Smooth muscle cell (in vitro differentiated cells): Measurements from ENCODE around the gene THSD4. TPM values are rescaled to one million over a fixed set of nuclear protein-coding genes. Genes with fewer than 3 reads are reported as not detected.

ENCODE experiments used
- DNase-seq: peaks from one replicate; lab custom pipeline; 2025; ENCODE audit not compliant: unreplicated experiment; lab: John Stamatoyannopoulos, UW
- H2AFZ ChIP-seq: fragments of 200-600 bp; sonication (generic); 2 replicates; pipeline ENCODE4 v1.6.0; 2016; ENCODE audit warnings: antibody characterized with exemption, low read depth, mild to moderate bottlenecking
- H3F3A ChIP-seq: fragments of 200-600 bp; sonication (generic); 2 replicates; pipeline ENCODE4 v1.6.0; 2017; ENCODE audit warnings: antibody characterized with exemption, low read depth
- H3K27ac ChIP-seq: fragments of 200-600 bp; sonication (generic); 2 replicates; pipeline ENCODE4 v1.5.1; 2016; ENCODE audit warnings: low read depth, mild to moderate bottlenecking
- H3K27me3 ChIP-seq: fragments of 200-600 bp; sonication (generic); 2 replicates; pipeline ENCODE4 v1.6.1; 2016; ENCODE audit warnings: low read depth, mild to moderate bottlenecking
- H3K36me3 ChIP-seq: fragments of 200-600 bp; sonication (generic); 2 replicates; pipeline ENCODE4 v1.5.1; 2016; ENCODE audit warnings: low read depth
- H3K4me1 ChIP-seq: fragments of 200-600 bp; sonication (generic); 2 replicates; pipeline ENCODE4 v1.5.1; 2016; ENCODE audit warnings: low read depth
- H3K4me2 ChIP-seq: fragments of 200-600 bp; sonication (generic); 2 replicates; pipeline ENCODE4 v1.6.0; 2016; ENCODE audit warnings: mild to moderate bottlenecking
- H3K4me3 ChIP-seq: fragments of 200-600 bp; sonication (generic); 2 replicates; pipeline ENCODE4 v1.5.1; 2016; ENCODE audit warnings: mild to moderate bottlenecking
- H3K79me2 ChIP-seq: fragments of 200-600 bp; sonication (generic); 2 replicates; pipeline ENCODE4 v1.6.0; 2016; ENCODE audit warnings: low read depth, mild to moderate bottlenecking
- H3K9ac ChIP-seq: fragments of 200-600 bp; sonication (generic); 2 replicates; pipeline ENCODE4 v1.6.0; 2016; ENCODE audit warnings: low read depth
- H3K9me3 ChIP-seq: fragments of 200-600 bp; sonication (generic); replicated peaks from 2 replicates; pipeline ENCODE4 v1.5.1; 2016; ENCODE audit warnings: low read depth
- H4K20me1 ChIP-seq: fragments of 200-600 bp; sonication (generic); 2 replicates; pipeline ENCODE4 v1.6.0; 2016; ENCODE audit warnings: low read depth
- CTCF ChIP-seq: fragments of 200-600 bp; sonication (generic); IDR thresholded peaks from 2 replicates; pipeline ENCODE4 v1.5.1; 2017; ENCODE audit warnings: borderline replicate concordance, mild to moderate bottlenecking, antibody characterized with exemption; ENCODE audit not compliant: insufficient read depth, poor library complexity, severe bottlenecking
- WGBS: methylation state at CpG from one replicate; pipeline ENCODE4 v1.1.7; 2016; ENCODE audit warnings: low lambda C conversion rate; 5-methylcytosine and 5-hydroxymethylcytosine counted together
- polyA plus RNA-seq: library from polyadenylated mRNA; unstranded; fragments of >200 nt; fragmentation: Nextera tagmentation; extraction: Ambion mirVana; gene quantifications from 2 replicates; pipeline ENCODE4 v1.2.1, GENCODE V29; 2016
- total RNA-seq: library from RNA; depleted of rRNA; stranded (reverse); fragments of >200 nt; gene quantifications from 2 replicates; pipeline ENCODE4 v1.2.3, GENCODE V29; 2014

The THSD4 gene
- total and polyA plus RNA-seq, 2 experiments from 2014 or later: 2.5 to 4.1 TPM

GRCh38 chr15:71510763-71511162 is 395.5 kb downstream of the THSD4 start:
- TF ChIP-seq CTCF: no peak
- WGBS: 90% methylated on average over 6 of the region's 6 CpGs
- no peak for DNase-seq

GRCh38 chr15:71511796-71512681 is 396.8 kb downstream of the THSD4 start:
- H3K4me2 ChIP-seq: peak overlapping the region; percentile 20
- H2AFZ ChIP-seq: no peak overlapping the region
- TF ChIP-seq CTCF: no peak
- H3K4me3 ChIP-seq: peak overlapping the region; percentile 15
- no peaks in the 10 kb centered on the region for H3K9me3 ChIP-seq
- H4K20me1 ChIP-seq: no peaks in the 10 kb centered on the region
- H3K79me2 ChIP-seq: no peaks in the 10 kb centered on the region
- no peak overlapping the region for H3K27ac ChIP-seq
- 64% methylated on average over 15 of the region's 15 CpGs for WGBS
- H3F3A ChIP-seq: no peaks in the 10 kb centered on the region
- no peak for DNase-seq
- H3K27me3 ChIP-seq: no peaks in the 10 kb centered on the region
- H3K9ac ChIP-seq: no peak overlapping the region
- no peaks in the 10 kb centered on the region for H3K36me3 ChIP-seq
- H3K4me1 ChIP-seq: no peaks in the 10 kb centered on the region

More at GRCh38 chr15:71510763-71511162, 395.5 kb downstream of the THSD4 start:
- Histone ChIP-seq H3K4me1 (no peaks in the 10 kb centered on the region), H3K79me2 (no peaks in the 10 kb centered on the region), H3K36me3 (no peaks in the 10 kb centered on the region), H3F3A (no peaks in the 10 kb centered on the region), H2AFZ (no peak overlapping the region), H3K4me3 (no peak overlapping the region), H3K27me3 (no peaks in the 10 kb centered on the region), H3K9ac (no peak overlapping the region), H4K20me1 (no peaks in the 10 kb centered on the region), H3K4me2 (no peak overlapping the region), H3K27ac (no peak overlapping the region), H3K9me3 (no peaks in the 10 kb centered on the region)

- H2AFZ ChIP-seq: no peak overlapping the region
- no peak overlapping the region for H3K9ac ChIP-seq
- H4K20me1 ChIP-seq: no peaks in the 10 kb centered on the region
- no peak for TF ChIP-seq CTCF
- 73% methylated on average over 3 of the region's 3 CpGs for WGBS
- H3K27me3 ChIP-seq: no peaks in the 10 kb centered on the region
- no peak overlapping the region for H3K27ac ChIP-seq
- no peaks in the 10 kb centered on the region for H3K4me1 ChIP-seq
- H3K4me2 ChIP-seq: peak overlapping the region; percentile 20
- no peaks in the 10 kb centered on the region for H3K79me2 ChIP-seq
- H3K9me3 ChIP-seq: no peaks in the 10 kb centered on the region
- no peaks in the 10 kb centered on the region for H3K36me3 ChIP-seq
- H3K4me3 ChIP-seq: peak overlapping the region; percentile 15
- no peaks in the 10 kb centered on the region for H3F3A ChIP-seq
- DNase-seq: no peak
Observed at GRCh38 chr15:71512682-71513006, 397.4 kb downstream of the THSD4 start.
